PC-9 (cell line): ENCODE data around the gene TCF12. TPM values are rescaled to one million over a fixed set of nuclear protein-coding genes. Genes with fewer than 3 reads are reported as not detected.
"Not testable (repeated sequence)": the region's sequence is repeated elsewhere in the genome, so short reads cannot be mapped to it uniquely, and the experiment has no call there.

Experiments used
- BruUV-seq: library from RNA; stranded (reverse); fragments of 400-500 nt; replicated peaks from 2 replicates; lab custom pipeline; 2021; lab: Mats Ljungman, UMichigan
- CTCF ChIA-PET: fragments of 300-600 bp; sonication (Branson Sonifier 250); formaldehyde crosslinking; loops from one replicate; lab custom pipeline; 2022; ENCODE audit warnings: antibody characterized with exemption; lab: Charles Lee
- POLR2A ChIA-PET: fragments of 300-600 bp; sonication (Branson Sonifier 250); formaldehyde crosslinking; loops from one replicate; lab custom pipeline; 2022; ENCODE audit warnings: antibody characterized with exemption; ENCODE audit not compliant: unreplicated experiment; lab: Charles Lee
- DNase-seq, 2 experiments: peaks; one replicate each; pipeline versions ENCODE4 v3.0.0 to v3.0.0-alpha.2; 2015 to 2022; ENCODE audit warnings: mixed read lengths in 1 of 2
- H2AFZ ChIP-seq: fragments of 200-600 bp; sonication (generic); 2 replicates; pipeline ENCODE4 v1.8.1; 2017; ENCODE audit warnings: antibody characterized with exemption
- H3F3A ChIP-seq: fragments of 200-600 bp; sonication (generic); 2 replicates; pipeline ENCODE4 v1.8.1; 2017; ENCODE audit warnings: antibody characterized with exemption, mild to moderate bottlenecking, low read depth; ENCODE audit not compliant: insufficient read depth
- H3K27ac ChIP-seq: fragments of 200-600 bp; sonication (generic); 2 replicates; pipeline ENCODE4 v1.6.1; 2016; ENCODE audit warnings: mixed run types
- H3K27me3 ChIP-seq: fragments of 200-600 bp; sonication (generic); 2 replicates; pipeline ENCODE4 v1.6.1; 2016; ENCODE audit warnings: low read depth, mixed run types; ENCODE audit not compliant: insufficient read depth
- H3K36me3 ChIP-seq: fragments of 200-600 bp; sonication (generic); 2 replicates; pipeline ENCODE4 v1.6.1; 2016; ENCODE audit warnings: low read depth, mixed run types
- H3K4me1 ChIP-seq: fragments of 200-600 bp; sonication (generic); replicated peaks from 2 replicates; pipeline ENCODE4 v1.6.1; 2016; ENCODE audit warnings: mixed run types; ENCODE audit not compliant: insufficient read depth
- H3K4me2 ChIP-seq: fragments of 200-600 bp; sonication (generic); 2 replicates; pipeline ENCODE4 v1.6.1; 2017; ENCODE audit warnings: mixed run types
- H3K4me3 ChIP-seq: fragments of 200-600 bp; sonication (generic); 2 replicates; pipeline ENCODE4 v1.6.1; 2016; ENCODE audit warnings: mixed run types
- H3K79me2 ChIP-seq: fragments of 200-600 bp; sonication (generic); 2 replicates; pipeline ENCODE4 v1.6.1; 2017; ENCODE audit warnings: low read depth, mixed run types
- H3K9me2 ChIP-seq: fragments of 200-600 bp; sonication (generic); 2 replicates; pipeline ENCODE4 v1.8.1; 2017; ENCODE audit warnings: mild to moderate bottlenecking; ENCODE audit not compliant: insufficient read depth
- H3K9me3 ChIP-seq: fragments of 200-600 bp; sonication (generic); 2 replicates; pipeline ENCODE4 v1.8.1; 2016; ENCODE audit warnings: low read depth; ENCODE audit not compliant: insufficient read depth
- H4K20me1 ChIP-seq: fragments of 200-600 bp; sonication (generic); 2 replicates; pipeline ENCODE4 v1.8.1; 2017; ENCODE audit not compliant: insufficient read depth
- CTCF ChIP-seq: fragments of 200-600 bp; sonication (generic); conservative IDR thresholded peaks from 2 replicates; pipeline ENCODE4 v1.6.1; 2017; ENCODE audit warnings: mixed run types, antibody characterized with exemption, mild to moderate bottlenecking, moderate library complexity
- EZH2 ChIP-seq: fragments of 200-600 bp; sonication (generic); IDR thresholded peaks from 2 replicates; pipeline ENCODE4 v1.8.0; 2017; ENCODE audit warnings: antibody characterized with exemption, low read depth
- intact Hi-C: fragments of 100-400 bp; cut with micrococcal nuclease; formaldehyde crosslinking; loops from one replicate; pipeline ENCODE4 v1.10.0; 2022; ENCODE audit not compliant: unreplicated experiment
- total RNA-seq: library from RNA; stranded (reverse); gene quantifications from 2 replicates; pipeline ENCODE4 v1.2.3, GENCODE V29; 2021

TCF12 gene
- total RNA-seq, 1 experiment from 2014 or later = 60.1 TPM

- H3K9me3 ChIP-seq = no peaks in the 10 kb centered on the region
- no TSS peak for BruUV-seq
- H3K4me1 ChIP-seq = no peaks in the 10 kb centered on the region
- TF ChIP-seq CTCF (no peak), EZH2 (no peak)
- H4K20me1 ChIP-seq = no peaks in the 10 kb centered on the region
- H3F3A ChIP-seq = no peaks in the 10 kb centered on the region
- no peak overlapping the region for H3K4me3 ChIP-seq
- no peaks in the 10 kb centered on the region for H3K9me2 ChIP-seq
- no peak overlapping the region for H3K4me2 ChIP-seq
- peaks cover 9% of the 10 kb centered on the region; the same call in 1 of the 2 replicates for H3K79me2 ChIP-seq
- no peaks in the 10 kb centered on the region for H3K27me3 ChIP-seq
- ChIA-PET CTCF (no interaction called here), POLR2A (no interaction called here)
- intact Hi-C loops = no loop called here
- no peaks in the 10 kb centered on the region for H3K36me3 ChIP-seq
- no peak for DNase-seq
- H3K27ac ChIP-seq = no peak overlapping the region
- H2AFZ ChIP-seq = no peak overlapping the region
Measured at GRCh38 chr15:56953790-56954189, 35.3 kb downstream of the TCF12 start.

- not testable (repeated sequence) for BruUV-seq
Measured at GRCh38 chr15:56955011-56955410, 36.6 kb downstream of the TCF12 start.

GRCh38 chr15:56956538-56956937, 38.1 kb downstream of the TCF12 start:
- no peak overlapping the region for H2AFZ ChIP-seq
- H3K9me2 ChIP-seq = no peaks in the 10 kb centered on the region
- intact Hi-C loops = no loop called here
- H3K27me3 ChIP-seq = no peaks in the 10 kb centered on the region
- H3K4me3 ChIP-seq = no peak overlapping the region
- ChIA-PET CTCF (no interaction called here), POLR2A (no interaction called here)
- H3K36me3 ChIP-seq = no peaks in the 10 kb centered on the region
- TF ChIP-seq CTCF = no peak
- no peak for TF ChIP-seq EZH2
- H3K9me3 ChIP-seq = no peaks in the 10 kb centered on the region
- no peaks in the 10 kb centered on the region for H3K4me1 ChIP-seq
- DNase-seq = no peak
- no peaks in the 10 kb centered on the region for H3F3A ChIP-seq
- H3K4me2 ChIP-seq = no peak overlapping the region
- no peak overlapping the region for H3K27ac ChIP-seq
- BruUV-seq = no TSS peak
- no peaks in the 10 kb centered on the region for H4K20me1 ChIP-seq
- peaks cover 9% of the 10 kb centered on the region; the same call in 1 of the 2 replicates for H3K79me2 ChIP-seq

More at GRCh38 chr15:56955011-56955410, 36.6 kb downstream of the TCF12 start:
- H3K4me1 ChIP-seq, H3K4me3 ChIP-seq, intact Hi-C loops, H3K9me2 ChIP-seq, CTCF ChIA-PET, DNase-seq, H3K4me2 ChIP-seq, H2AFZ ChIP-seq, H3K27ac ChIP-seq, H3K36me3 ChIP-seq, H3K79me2 ChIP-seq, POLR2A ChIA-PET, H3K9me3 ChIP-seq, H3F3A ChIP-seq, H4K20me1 ChIP-seq, H3K27me3 ChIP-seq: not testable (repeated sequence)

GRCh38 chr15:56957812-56958406, 39.5 kb downstream of the TCF12 start:
- no peaks in the 10 kb centered on the region for H4K20me1 ChIP-seq
- intact Hi-C loops = no loop called here
- no peak overlapping the region for H2AFZ ChIP-seq
- POLR2A ChIA-PET = no interaction called here
- no peak for TF ChIP-seq CTCF
- TF ChIP-seq EZH2 = no peak
- BruUV-seq = no TSS peak
- DNase-seq = no peak
- H3K9me2 ChIP-seq = no peaks in the 10 kb centered on the region
- H3K27ac ChIP-seq = no peak overlapping the region
- no peaks in the 10 kb centered on the region for H3K36me3 ChIP-seq
- no peaks in the 10 kb centered on the region for H3K9me3 ChIP-seq
- no peaks in the 10 kb centered on the region for H3F3A ChIP-seq
- no peaks in the 10 kb centered on the region for H3K4me1 ChIP-seq
- no peak overlapping the region for H3K4me2 ChIP-seq
- CTCF ChIA-PET = interaction anchor here (0.6 to 0.7 kb wide), 2 partner anchors 35 to 369 kb away, joined by 3 read pairs; no protein-coding TSS in a partner anchor
- no peak overlapping the region for H3K4me3 ChIP-seq
- peaks cover 9% of the 10 kb centered on the region; the same call in 1 of the 2 replicates for H3K79me2 ChIP-seq
- H3K27me3 ChIP-seq = no peaks in the 10 kb centered on the region
